RCC 7860 (cell line): Measurements from ENCODE around the gene GNAI2.
"Not testable (repeated sequence)": the region's sequence is repeated elsewhere in the genome, so short reads cannot be mapped to it uniquely, and the experiment has no call there.

Experiments
- DNase-seq: peaks from one replicate; pipeline ENCODE4 v3.0.0-alpha.2; 2015; ENCODE audit warnings: low spot score
- FAIRE-seq: peaks from 2 replicates; lab custom pipeline; 2012; peaks lifted over from hg19 to GRCh38; lab: Jason Lieb, UNC

Gene GNAI2

GRCh38 chr3:50261505-50261904 lies 25.5 kb downstream of the GNAI2 start:
- FAIRE-seq: no peak
- DNase-seq: no peak

GRCh38 chr3:50262200-50262599 lies 26.2 kb downstream of the GNAI2 start:
- DNase-seq, FAIRE-seq: not testable (repeated sequence)

GRCh38 chr3:50262778-50263177 lies 26.8 kb downstream of the GNAI2 start:
- FAIRE-seq (no peak), DNase-seq (no peak)

GRCh38 chr3:50263478-50264382 lies 27.7 kb downstream of the GNAI2 start:
- FAIRE-seq: no peak
- DNase-seq: peak; percentile 12

DNA sequence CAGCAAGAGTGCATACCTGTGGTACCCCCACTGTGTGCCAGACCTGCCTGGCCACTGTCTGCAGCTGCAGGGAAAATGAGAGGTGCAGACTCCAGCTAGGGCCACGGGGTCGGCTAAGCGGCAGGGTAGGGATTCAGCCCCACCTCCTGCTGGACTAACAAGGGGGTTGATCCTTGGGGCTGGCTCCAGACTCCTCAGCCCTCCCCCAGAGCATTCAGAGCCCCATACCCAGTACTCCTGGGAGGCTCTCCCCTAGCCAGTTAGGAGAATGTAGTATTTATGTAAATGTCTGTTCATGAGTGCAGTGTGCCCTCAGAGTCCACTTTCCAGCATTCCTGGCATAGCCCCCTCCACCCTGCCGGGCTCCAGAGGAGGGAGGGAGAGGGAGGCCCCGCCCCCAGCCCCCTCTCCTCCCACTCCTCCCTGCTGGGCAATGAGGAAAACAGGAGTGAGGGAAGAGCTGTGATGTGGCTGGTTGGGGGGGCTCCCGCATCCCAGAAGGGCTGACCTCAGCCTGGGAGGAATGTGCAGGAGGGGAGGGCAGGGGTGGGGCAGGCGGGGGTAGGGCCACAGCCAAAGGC lies 28.5 kb downstream of the GNAI2 start:
- DNase-seq (peak; percentile 84), FAIRE-seq (no peak)

DNA sequence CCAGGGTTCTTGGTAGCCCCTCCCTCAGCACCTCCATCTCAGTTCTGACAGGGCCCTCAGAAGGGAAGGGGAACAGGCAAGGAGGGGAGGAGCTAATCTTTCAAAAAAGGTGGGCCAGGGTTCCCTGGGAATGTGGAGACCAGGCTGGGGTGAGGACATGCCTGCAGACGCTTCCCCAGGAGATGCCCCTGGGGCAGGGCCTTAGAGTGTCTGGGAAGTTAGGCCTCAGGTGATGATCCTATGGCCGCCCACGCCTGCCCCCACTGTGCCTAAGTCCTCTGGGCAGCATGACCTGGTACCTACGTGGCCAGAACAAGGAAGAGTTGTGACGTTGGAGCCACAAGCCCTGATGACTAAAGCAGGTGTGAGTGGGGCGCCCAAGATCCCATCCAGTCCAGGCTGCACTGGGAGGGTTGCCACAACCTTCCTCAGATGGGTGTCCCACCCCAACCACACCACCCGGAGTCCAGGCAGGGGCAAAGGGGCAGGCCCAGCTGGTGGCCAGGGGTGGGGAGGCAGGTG lies 29.0 kb downstream of the GNAI2 start:
- FAIRE-seq: no peak
- peak; percentile 40 for DNase-seq

- FAIRE-seq (no peak), DNase-seq (no peak)
Observed at GRCh38 chr3:50265571-50265970, 29.6 kb downstream of the GNAI2 start.

GRCh38 chr3:50266017-50266416 lies 30.0 kb downstream of the GNAI2 start:
- FAIRE-seq (no peak), DNase-seq (no peak)

GRCh38 chr3:50266836-50267235 lies 30.8 kb downstream of the GNAI2 start:
- DNase-seq (no peak), FAIRE-seq (no peak)

GRCh38 chr3:50267280-50267913 lies 31.4 kb downstream of the GNAI2 start:
- DNase-seq (no peak), FAIRE-seq (no peak)

- FAIRE-seq (no peak), DNase-seq (no peak)
Observed at GRCh38 chr3:50268276-50268675, 32.3 kb downstream of the GNAI2 start.

- FAIRE-seq (no peak), DNase-seq (peak; percentile 58)
Observed at GRCh38 chr3:50268703-50269451, 32.9 kb downstream of the GNAI2 start, which contains the start of gene SEMA3B. Gene SEMA3B, plus strand, starts transcription at chr3:50269147. Its CDS starts 94 bp downstream, at chr3:50269241.

- no peak for FAIRE-seq
Observed at GRCh38 chr3:50269460-50269859, 33.5 kb downstream of the GNAI2 start.

GRCh38 chr3:50269977-50270413 lies 34.0 kb downstream of the GNAI2 start:
- DNase-seq: peak; percentile 64
- no peak for FAIRE-seq

More at GRCh38 chr3:50269460-50269859, 33.5 kb downstream of the GNAI2 start:
- no peak for DNase-seq

- DNase-seq: no peak
- FAIRE-seq: no peak
Observed at GRCh38 chr3:50270422-50271224, 34.6 kb downstream of the GNAI2 start.

GRCh38 chr3:50271314-50271936 lies 35.4 kb downstream of the GNAI2 start:
- no peak for FAIRE-seq
- no peak for DNase-seq

DNA sequence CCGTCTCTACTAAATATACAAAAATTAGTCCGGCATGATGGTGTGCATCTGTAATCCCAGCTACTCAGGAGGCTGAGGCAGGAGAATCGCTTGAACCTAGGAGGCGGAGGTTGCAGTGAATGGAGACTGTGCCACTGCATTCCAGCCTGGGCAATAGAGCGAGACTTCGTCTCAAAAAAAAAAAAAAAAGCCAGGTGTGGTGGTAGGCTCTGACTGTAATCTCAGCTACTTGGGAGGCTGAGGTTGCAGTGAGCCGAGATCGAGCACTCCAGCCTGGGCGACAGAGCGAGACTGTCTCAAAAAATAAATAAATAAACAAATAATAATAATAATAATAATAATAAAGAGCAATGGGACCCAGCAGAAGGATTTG lies 36.5 kb downstream of the GNAI2 start:
- not testable (repeated sequence) for FAIRE-seq, DNase-seq

- FAIRE-seq (no peak), DNase-seq (peak; percentile 70)
Observed at GRCh38 chr3:50272911-50273688, 37.1 kb downstream of the GNAI2 start.

DNA sequence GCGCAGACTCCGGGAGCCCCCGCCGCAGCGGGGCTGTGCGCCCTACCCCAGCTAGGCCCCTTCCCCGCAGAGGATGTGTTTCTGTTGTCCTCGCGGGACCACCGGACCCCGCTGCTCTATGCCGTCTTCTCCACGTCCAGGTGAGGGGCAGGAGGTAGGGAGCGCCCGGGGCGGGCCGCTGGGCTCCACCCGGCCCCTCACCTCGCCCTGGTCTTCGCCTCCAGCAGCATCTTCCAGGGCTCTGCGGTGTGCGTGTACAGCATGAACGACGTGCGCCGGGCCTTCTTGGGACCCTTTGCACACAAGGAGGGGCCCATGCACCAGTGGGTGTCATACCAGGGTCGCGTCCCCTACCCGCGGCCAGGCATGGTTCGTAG lies 37.7 kb downstream of the GNAI2 start:
- DNase-seq (no peak), FAIRE-seq (no peak)
